ENCODE data around the gene RASGRF2. TPM values are rescaled to one million over a fixed set of nuclear protein-coding genes. Genes with fewer than 3 reads are reported as not detected.

RASGRF2 gene
- total RNA-seq, 1 experiment from 2014 or later = 0.18 TPM

- no peak overlapping the region for H3K27ac ChIP-seq (ENCODE audit: low read length)
- no TSS peak for BruUV-seq (replicated peaks)
- no peaks in the 10 kb centered on the region for H3K9me3 ChIP-seq (ENCODE audit: low read length)
- no peak overlapping the region for H3K4me3 ChIP-seq (ENCODE audit: low read length)
- no peaks in the 10 kb centered on the region for H3K4me1 ChIP-seq (ENCODE audit: insufficient read depth, low read length)
- ChIA-PET CTCF (no interaction called here), POLR2A (ENCODE audit: unreplicated experiment) (no interaction called here)
- no peaks in the 10 kb centered on the region for H3F3A ChIP-seq (ENCODE audit: low read length, unreplicated experiment)
- intact Hi-C loops (cut with micrococcal nuclease) = no loop called here
- no peak overlapping the region for H3K9ac ChIP-seq (ENCODE audit: low read length)
- H3K36me3 ChIP-seq (ENCODE audit: low read depth, low read length) = no peaks in the 10 kb centered on the region
- no peaks in the 10 kb centered on the region for H3K9me2 ChIP-seq (replicated peaks; ENCODE audit: low read length)
- no peaks in the 10 kb centered on the region for H3K27me3 ChIP-seq (ENCODE audit: low read length)
- ATAC-seq (no peak), DNase-seq (no peak)
- H3K4me2 ChIP-seq (ENCODE audit: low read length) = no peak overlapping the region
- no peak overlapping the region for H2AFZ ChIP-seq (ENCODE audit: low read length)
- TF ChIP-seq EZH2phosphoT487 (IDR thresholded peaks at IDR 0.05; ENCODE audit: borderline replicate concordance, low read length) (no peak), EZH2 (IDR thresholded peaks at IDR 0.05; ENCODE audit: low read length, unreplicated experiment) (no peak)
- TF ChIP-seq, protein P1, sequence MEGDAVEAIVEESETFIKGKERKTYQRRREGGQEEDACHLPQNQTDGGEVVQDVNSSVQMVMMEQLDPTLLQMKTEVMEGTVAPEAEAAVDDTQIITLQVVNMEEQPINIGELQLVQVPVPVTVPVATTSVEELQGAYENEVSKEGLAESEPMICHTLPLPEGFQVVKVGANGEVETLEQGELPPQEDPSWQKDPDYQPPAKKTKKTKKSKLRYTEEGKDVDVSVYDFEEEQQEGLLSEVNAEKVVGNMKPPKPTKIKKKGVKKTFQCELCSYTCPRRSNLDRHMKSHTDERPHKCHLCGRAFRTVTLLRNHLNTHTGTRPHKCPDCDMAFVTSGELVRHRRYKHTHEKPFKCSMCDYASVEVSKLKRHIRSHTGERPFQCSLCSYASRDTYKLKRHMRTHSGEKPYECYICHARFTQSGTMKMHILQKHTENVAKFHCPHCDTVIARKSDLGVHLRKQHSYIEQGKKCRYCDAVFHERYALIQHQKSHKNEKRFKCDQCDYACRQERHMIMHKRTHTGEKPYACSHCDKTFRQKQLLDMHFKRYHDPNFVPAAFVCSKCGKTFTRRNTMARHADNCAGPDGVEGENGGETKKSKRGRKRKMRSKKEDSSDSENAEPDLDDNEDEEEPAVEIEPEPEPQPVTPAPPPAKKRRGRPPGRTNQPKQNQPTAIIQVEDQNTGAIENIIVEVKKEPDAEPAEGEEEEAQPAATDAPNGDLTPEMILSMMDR (conservative IDR thresholded peaks at IDR 0.05; ENCODE audit: low read depth, low read length) = no peak
- no peaks in the 10 kb centered on the region for H4K20me1 ChIP-seq (ENCODE audit: low read length)
- no peaks in the 10 kb centered on the region for H3K79me2 ChIP-seq (ENCODE audit: low read length)
Measured at GRCh38 chr5:80916676-80917075, 43.5 kb upstream of the RASGRF2 start.

- intact Hi-C loops (cut with micrococcal nuclease) = no loop called here
Measured at GRCh38 chr5:80917631-80918030, 42.5 kb upstream of the RASGRF2 start.

GRCh38 chr5:80919678-80920196 is 40.4 kb upstream of the RASGRF2 start:
- Histone ChIP-seq H4K20me1 (ENCODE audit: low read length) (no peaks in the 10 kb centered on the region), H3K36me3 (ENCODE audit: low read depth, low read length) (no peaks in the 10 kb centered on the region), H3K4me2 (ENCODE audit: low read length) (no peak overlapping the region), H3K27ac (ENCODE audit: low read length) (no peak overlapping the region), H3K79me2 (ENCODE audit: low read length) (no peaks in the 10 kb centered on the region), H2AFZ (ENCODE audit: low read length) (no peak overlapping the region), H3F3A (ENCODE audit: low read length, unreplicated experiment) (no peaks in the 10 kb centered on the region), H3K9ac (ENCODE audit: low read length) (no peak overlapping the region), H3K27me3 (ENCODE audit: low read length) (no peaks in the 10 kb centered on the region), H3K4me1 (ENCODE audit: insufficient read depth, low read length) (no peaks in the 10 kb centered on the region), H3K9me2 (replicated peaks; ENCODE audit: low read length) (no peaks in the 10 kb centered on the region), H3K9me3 (ENCODE audit: low read length) (no peaks in the 10 kb centered on the region), H3K4me3 (ENCODE audit: low read length) (no peak overlapping the region)
- intact Hi-C loops (cut with micrococcal nuclease) = no loop called here
- POLR2A ChIA-PET (ENCODE audit: unreplicated experiment) = interaction anchor here (0.6 kb wide), 1 partner anchor 441 kb away, joined by 8 read pairs; no protein-coding TSS in a partner anchor
- TF ChIP-seq EZH2phosphoT487 (IDR thresholded peaks at IDR 0.05; ENCODE audit: borderline replicate concordance, low read length) = no peak
- TF ChIP-seq EZH2 (IDR thresholded peaks at IDR 0.05; ENCODE audit: low read length, unreplicated experiment) = no peak
- TF ChIP-seq, protein P1 (conservative IDR thresholded peaks at IDR 0.05; ENCODE audit: low read depth, low read length) = no peak
- CTCF ChIA-PET = no interaction called here
- DNase-seq (no peak), ATAC-seq (no peak)
- no TSS peak for BruUV-seq (replicated peaks)

More at GRCh38 chr5:80917631-80918030, 42.5 kb upstream of the RASGRF2 start:
- POLR2A ChIA-PET (ENCODE audit: unreplicated experiment) = no interaction called here
- CTCF ChIA-PET = no interaction called here
- Histone ChIP-seq H3K79me2 (ENCODE audit: low read length) (no peaks in the 10 kb centered on the region), H3K27me3 (ENCODE audit: low read length) (no peaks in the 10 kb centered on the region), H4K20me1 (ENCODE audit: low read length) (no peaks in the 10 kb centered on the region), H3K9ac (ENCODE audit: low read length) (no peak overlapping the region), H3K4me1 (ENCODE audit: insufficient read depth, low read length) (no peaks in the 10 kb centered on the region), H3K9me3 (ENCODE audit: low read length) (no peaks in the 10 kb centered on the region), H3K36me3 (ENCODE audit: low read depth, low read length) (no peaks in the 10 kb centered on the region), H3F3A (ENCODE audit: low read length, unreplicated experiment) (no peaks in the 10 kb centered on the region), H3K9me2 (replicated peaks; ENCODE audit: low read length) (no peaks in the 10 kb centered on the region), H3K4me3 (ENCODE audit: low read length) (no peak overlapping the region), H2AFZ (ENCODE audit: low read length) (no peak overlapping the region), H3K27ac (ENCODE audit: low read length) (no peak overlapping the region), H3K4me2 (ENCODE audit: low read length) (no peak overlapping the region)
- BruUV-seq (replicated peaks) = no TSS peak
- ATAC-seq (no peak), DNase-seq (no peak)
- TF ChIP-seq EZH2 (IDR thresholded peaks at IDR 0.05; ENCODE audit: low read length, unreplicated experiment) (no peak), EZH2phosphoT487 (IDR thresholded peaks at IDR 0.05; ENCODE audit: borderline replicate concordance, low read length) (no peak)
- TF ChIP-seq, protein P1 (conservative IDR thresholded peaks at IDR 0.05; ENCODE audit: low read depth, low read length) = no peak

All from PC-3 (cell line).